Measurements from ENCODE around the gene THSD4. TPM values are rescaled to one million over a fixed set of nuclear protein-coding genes. Genes with fewer than 3 reads are reported as not detected.
A peak's percentile ranks its signal among the peaks of the same experiment; 100 is the strongest.

The THSD4 gene
- total RNA-seq, 1 donor: 15.6 TPM

DNA sequence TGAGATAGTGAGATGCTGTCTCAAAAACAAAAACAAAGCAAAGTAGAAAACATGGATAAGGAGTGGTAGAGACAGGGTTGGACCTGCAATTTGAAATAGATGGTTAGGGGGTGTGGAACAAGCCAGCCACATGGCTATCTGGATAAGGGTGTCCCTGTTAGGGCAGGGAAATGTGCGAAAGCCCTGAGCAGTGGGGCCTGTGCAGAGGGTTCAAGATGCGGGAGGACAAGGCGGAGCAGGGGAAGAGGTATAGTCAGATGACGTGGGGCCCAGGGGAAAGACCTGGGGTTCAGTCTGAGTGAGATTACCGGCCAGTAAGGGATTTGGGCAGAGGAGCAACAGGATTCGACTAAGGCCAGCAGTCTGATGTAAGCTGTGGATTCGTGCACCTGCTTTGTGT lies 676.7 kb downstream of the THSD4 start:
- no peak overlapping the region for H2AFZ ChIP-seq (ENCODE audit: low read length)
- H3K4me2 ChIP-seq (ENCODE audit: insufficient read depth, low read length): no peak overlapping the region

DNA sequence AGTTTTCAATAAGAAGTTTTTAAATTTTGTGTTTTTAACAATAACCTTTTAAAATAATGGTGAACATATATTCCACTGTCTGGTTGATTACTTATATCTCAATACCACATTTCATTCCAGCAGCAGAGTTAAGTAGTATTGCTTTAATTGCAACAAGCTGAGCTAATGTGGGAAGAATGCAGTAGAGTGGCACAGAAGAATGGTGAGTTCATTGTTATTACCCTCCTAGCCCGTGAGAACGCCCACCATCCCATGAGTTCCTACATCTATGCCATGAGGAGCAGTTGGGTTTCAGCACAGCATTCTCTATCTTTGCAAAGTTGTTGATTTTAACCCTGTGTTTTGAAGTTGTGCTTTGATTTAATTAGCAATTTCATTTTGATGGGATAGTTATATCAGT lies 677.2 kb downstream of the THSD4 start:
- Histone ChIP-seq H3K27me3 (ENCODE audit: insufficient read depth, low read length) (no peaks in the 10 kb centered on the region), H3K4me3 (ENCODE audit: insufficient read depth, low read length) (no peak overlapping the region), H4K20me1 (ENCODE audit: insufficient read depth, low read length) (no peaks in the 10 kb centered on the region), H2AFZ (ENCODE audit: low read length) (no peak overlapping the region), H3K4me2 (ENCODE audit: insufficient read depth, low read length) (no peak overlapping the region), H3K36me3 (ENCODE audit: insufficient read depth, low read length) (no peaks in the 10 kb centered on the region), H3K9me3 (ENCODE audit: low read depth, low read length) (no peaks in the 10 kb centered on the region), H3K27ac (ENCODE audit: low read depth, low read length) (no peak overlapping the region), H3K79me2 (ENCODE audit: insufficient read depth, low read length) (no peaks in the 10 kb centered on the region), H3K4me1 (ENCODE audit: insufficient read depth, low read length) (peaks cover 23% of the 10 kb centered on the region)
- TF ChIP-seq, protein P1, sequence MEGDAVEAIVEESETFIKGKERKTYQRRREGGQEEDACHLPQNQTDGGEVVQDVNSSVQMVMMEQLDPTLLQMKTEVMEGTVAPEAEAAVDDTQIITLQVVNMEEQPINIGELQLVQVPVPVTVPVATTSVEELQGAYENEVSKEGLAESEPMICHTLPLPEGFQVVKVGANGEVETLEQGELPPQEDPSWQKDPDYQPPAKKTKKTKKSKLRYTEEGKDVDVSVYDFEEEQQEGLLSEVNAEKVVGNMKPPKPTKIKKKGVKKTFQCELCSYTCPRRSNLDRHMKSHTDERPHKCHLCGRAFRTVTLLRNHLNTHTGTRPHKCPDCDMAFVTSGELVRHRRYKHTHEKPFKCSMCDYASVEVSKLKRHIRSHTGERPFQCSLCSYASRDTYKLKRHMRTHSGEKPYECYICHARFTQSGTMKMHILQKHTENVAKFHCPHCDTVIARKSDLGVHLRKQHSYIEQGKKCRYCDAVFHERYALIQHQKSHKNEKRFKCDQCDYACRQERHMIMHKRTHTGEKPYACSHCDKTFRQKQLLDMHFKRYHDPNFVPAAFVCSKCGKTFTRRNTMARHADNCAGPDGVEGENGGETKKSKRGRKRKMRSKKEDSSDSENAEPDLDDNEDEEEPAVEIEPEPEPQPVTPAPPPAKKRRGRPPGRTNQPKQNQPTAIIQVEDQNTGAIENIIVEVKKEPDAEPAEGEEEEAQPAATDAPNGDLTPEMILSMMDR (IDR thresholded peaks at IDR 0.05; ENCODE audit: extremely low read depth, low read depth, low read length): no peak
- peak; percentile 80 for DNase-seq (ENCODE audit: insufficient read length, low spot score, missing footprints)

More for the DNA sequence above, 676.7 kb downstream of the THSD4 start:
- Histone ChIP-seq H3K4me3 (ENCODE audit: insufficient read depth, low read length) (no peak overlapping the region), H3K27me3 (ENCODE audit: insufficient read depth, low read length) (no peaks in the 10 kb centered on the region), H3K36me3 (ENCODE audit: insufficient read depth, low read length) (no peaks in the 10 kb centered on the region), H3K27ac (ENCODE audit: low read depth, low read length) (peak overlapping the region; percentile 29), H3K79me2 (ENCODE audit: insufficient read depth, low read length) (no peaks in the 10 kb centered on the region), H3K4me1 (ENCODE audit: insufficient read depth, low read length) (peaks cover 23% of the 10 kb centered on the region), H3K9me3 (ENCODE audit: low read depth, low read length) (no peaks in the 10 kb centered on the region), H4K20me1 (ENCODE audit: insufficient read depth, low read length) (no peaks in the 10 kb centered on the region)
- TF ChIP-seq, protein P1 (IDR thresholded peaks at IDR 0.05; ENCODE audit: extremely low read depth, low read depth, low read length): no peak
- no peak for DNase-seq (ENCODE audit: insufficient read length, low spot score, missing footprints)

- Histone ChIP-seq H3K4me1 (ENCODE audit: insufficient read depth, low read length) (peaks cover 3% of the 10 kb centered on the region), H3K36me3 (ENCODE audit: insufficient read depth, low read length) (no peaks in the 10 kb centered on the region), H4K20me1 (ENCODE audit: insufficient read depth, low read length) (no peaks in the 10 kb centered on the region), H3K27ac (ENCODE audit: low read depth, low read length) (no peak overlapping the region), H2AFZ (ENCODE audit: low read length) (no peak overlapping the region), H3K4me3 (ENCODE audit: insufficient read depth, low read length) (no peak overlapping the region), H3K4me2 (ENCODE audit: insufficient read depth, low read length) (no peak overlapping the region), H3K27me3 (ENCODE audit: insufficient read depth, low read length) (no peaks in the 10 kb centered on the region), H3K9me3 (ENCODE audit: low read depth, low read length) (no peaks in the 10 kb centered on the region), H3K79me2 (ENCODE audit: insufficient read depth, low read length) (no peaks in the 10 kb centered on the region)
- peak; percentile 23 for DNase-seq (ENCODE audit: insufficient read length, low spot score, missing footprints)
- TF ChIP-seq, protein P1 (IDR thresholded peaks at IDR 0.05; ENCODE audit: extremely low read depth, low read depth, low read length): no peak
These were observed 683.4 kb downstream of the THSD4 start for GRCh38 chr15:71798641-71799040.

- Histone ChIP-seq H4K20me1 (ENCODE audit: insufficient read depth, low read length) (no peaks in the 10 kb centered on the region), H3K79me2 (ENCODE audit: insufficient read depth, low read length) (no peaks in the 10 kb centered on the region), H3K9me3 (ENCODE audit: low read depth, low read length) (no peaks in the 10 kb centered on the region), H3K4me3 (ENCODE audit: insufficient read depth, low read length) (no peak overlapping the region), H3K27ac (ENCODE audit: low read depth, low read length) (no peak overlapping the region), H3K4me1 (ENCODE audit: insufficient read depth, low read length) (peaks cover 3% of the 10 kb centered on the region), H2AFZ (ENCODE audit: low read length) (no peak overlapping the region), H3K4me2 (ENCODE audit: insufficient read depth, low read length) (no peak overlapping the region), H3K27me3 (ENCODE audit: insufficient read depth, low read length) (no peaks in the 10 kb centered on the region), H3K36me3 (ENCODE audit: insufficient read depth, low read length) (no peaks in the 10 kb centered on the region)
- TF ChIP-seq, protein P1 (IDR thresholded peaks at IDR 0.05; ENCODE audit: extremely low read depth, low read depth, low read length): no peak
- no peak for DNase-seq (ENCODE audit: insufficient read length, low spot score, missing footprints)
These were observed 684.9 kb downstream of the THSD4 start for GRCh38 chr15:71800190-71800589.
